HUES64 (cell line): ENCODE results near the gene CUEDC1.
"Not testable (repeated sequence)": the region's sequence is repeated elsewhere in the genome, so short reads cannot be mapped to it uniquely, and the experiment has no call there.

Experiments
- H3K27ac ChIP-seq: 2 replicates; pipeline ENCODE4 v1.7.0; 2013; ENCODE audit warnings: low read depth, low read length, inconsistent platforms
- H3K27me3 ChIP-seq: 2 replicates; pipeline ENCODE4 v1.6.1; 2013; ENCODE audit warnings: mild to moderate bottlenecking, low read length; ENCODE audit not compliant: insufficient read depth
- H3K36me3 ChIP-seq: 2 replicates; pipeline ENCODE4 v1.6.1; 2013; ENCODE audit warnings: mild to moderate bottlenecking, low read length; ENCODE audit not compliant: insufficient read depth
- H3K4me1 ChIP-seq: 2 replicates; pipeline ENCODE4 v1.6.1; 2013; ENCODE audit warnings: mild to moderate bottlenecking, low read length, moderate library complexity; ENCODE audit not compliant: insufficient read depth
- H3K4me3 ChIP-seq: 2 replicates; pipeline ENCODE4 v1.5.1; 2013; ENCODE audit warnings: mild to moderate bottlenecking, low read length, moderate library complexity
- H3K9ac ChIP-seq: 2 replicates; pipeline ENCODE4 v1.6.1; 2013; ENCODE audit warnings: mild to moderate bottlenecking, low read depth, low read length
- H3K9me3 ChIP-seq: 2 replicates; pipeline ENCODE4 v1.6.1; 2013; ENCODE audit warnings: low read depth, low read length; ENCODE audit not compliant: insufficient read depth
- WGBS: fragments of 150-250, 120-280 bp; methylation state at CpG from one replicate; pipeline ENCODE4 v1.1.7; 2013; ENCODE audit warnings: missing lambda C conversion rate; 5-methylcytosine and 5-hydroxymethylcytosine counted together

CUEDC1 gene

GRCh38 chr17:57968456-57968855 lies 13.2 kb upstream of the CUEDC1 start:
- peaks cover 13% of the 10 kb centered on the region for H3K36me3 ChIP-seq
- H3K9me3 ChIP-seq, result no peaks in the 10 kb centered on the region
- H3K9ac ChIP-seq, result no peak overlapping the region; the same call in 1 of the 2 replicates
- no peak overlapping the region for H3K27ac ChIP-seq
- 72% methylated on average over 1 of the region's 1 CpG for WGBS
- 0 out of 2 replicates have a peak, but pooled peaks cover 4% of the 10 kb centered on the region for H3K4me1 ChIP-seq
- H3K4me3 ChIP-seq, result no peak overlapping the region
- no peaks in the 10 kb centered on the region for H3K27me3 ChIP-seq

DNA sequence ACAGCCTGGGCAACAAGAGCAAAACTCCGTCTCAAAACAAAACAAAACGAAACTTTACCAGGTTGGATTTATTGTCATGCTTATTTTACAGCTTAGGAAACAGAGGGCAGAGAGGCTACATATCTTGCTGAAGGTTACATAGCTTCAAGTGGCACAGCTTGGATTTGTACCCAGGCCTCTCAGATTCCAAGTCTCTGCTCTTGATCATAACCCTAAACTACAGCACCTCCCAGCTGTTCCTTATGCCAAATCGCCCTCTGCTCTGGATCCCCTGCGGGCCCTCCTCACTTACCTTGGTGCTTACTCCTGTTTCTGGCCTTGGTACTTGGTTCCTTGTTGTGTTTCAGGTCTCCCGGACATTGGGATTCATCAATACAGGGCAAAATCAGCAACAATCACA lies 11.7 kb upstream of the CUEDC1 start:
- 85% methylated on average over 5 of the region's 5 CpGs for WGBS
- no peak overlapping the region for H3K9ac ChIP-seq

GRCh38 chr17:57966246-57966645 lies 11.0 kb upstream of the CUEDC1 start:
- Histone ChIP-seq H3K4me1 (0 out of 2 replicates have a peak, but pooled peaks cover 4% of the 10 kb centered on the region), H3K27me3 (no peaks in the 10 kb centered on the region), H3K36me3 (no peaks in the 10 kb centered on the region), H3K9ac (no peak overlapping the region), H3K4me3 (no peak overlapping the region), H3K9me3 (no peaks in the 10 kb centered on the region), H3K27ac (no peak overlapping the region)
- 95% methylated on average over 5 of the region's 5 CpGs for WGBS

More for the DNA sequence above, 11.7 kb upstream of the CUEDC1 start:
- H3K9me3 ChIP-seq, result no peaks in the 10 kb centered on the region
- no peak overlapping the region for H3K27ac ChIP-seq
- H3K36me3 ChIP-seq, result no peaks in the 10 kb centered on the region
- no peaks in the 10 kb centered on the region for H3K27me3 ChIP-seq
- H3K4me1 ChIP-seq, result 0 out of 2 replicates have a peak, but pooled peaks cover 4% of the 10 kb centered on the region
- no peak overlapping the region for H3K4me3 ChIP-seq

- no peaks in the 10 kb centered on the region for H3K27me3 ChIP-seq
- no peak overlapping the region for H3K9ac ChIP-seq
- H3K36me3 ChIP-seq, result no peaks in the 10 kb centered on the region
- H3K9me3 ChIP-seq, result no peaks in the 10 kb centered on the region
- H3K4me1 ChIP-seq, result 0 out of 2 replicates have a peak, but pooled peaks cover 4% of the 10 kb centered on the region
- H3K27ac ChIP-seq, result no peak overlapping the region
- H3K4me3 ChIP-seq, result no peak overlapping the region
- WGBS, result 92% methylated on average over 24 of the region's 26 CpGs
Measured at GRCh38 chr17:57965521-57966160, 10.4 kb upstream of the CUEDC1 start.

- H3K27ac ChIP-seq, result no peak overlapping the region
- H3K9ac ChIP-seq, result no peak overlapping the region
- 95% methylated on average over 6 of the region's 6 CpGs for WGBS
- no peaks in the 10 kb centered on the region for H3K27me3 ChIP-seq
- no peaks in the 10 kb centered on the region for H3K9me3 ChIP-seq
- H3K4me1 ChIP-seq, result 0 out of 2 replicates have a peak, but pooled peaks cover under 1% of the 10 kb centered on the region
- no peak overlapping the region for H3K4me3 ChIP-seq
- H3K36me3 ChIP-seq, result no peaks in the 10 kb centered on the region
Measured at GRCh38 chr17:57963149-57963511, 7.9 kb upstream of the CUEDC1 start.

DNA sequence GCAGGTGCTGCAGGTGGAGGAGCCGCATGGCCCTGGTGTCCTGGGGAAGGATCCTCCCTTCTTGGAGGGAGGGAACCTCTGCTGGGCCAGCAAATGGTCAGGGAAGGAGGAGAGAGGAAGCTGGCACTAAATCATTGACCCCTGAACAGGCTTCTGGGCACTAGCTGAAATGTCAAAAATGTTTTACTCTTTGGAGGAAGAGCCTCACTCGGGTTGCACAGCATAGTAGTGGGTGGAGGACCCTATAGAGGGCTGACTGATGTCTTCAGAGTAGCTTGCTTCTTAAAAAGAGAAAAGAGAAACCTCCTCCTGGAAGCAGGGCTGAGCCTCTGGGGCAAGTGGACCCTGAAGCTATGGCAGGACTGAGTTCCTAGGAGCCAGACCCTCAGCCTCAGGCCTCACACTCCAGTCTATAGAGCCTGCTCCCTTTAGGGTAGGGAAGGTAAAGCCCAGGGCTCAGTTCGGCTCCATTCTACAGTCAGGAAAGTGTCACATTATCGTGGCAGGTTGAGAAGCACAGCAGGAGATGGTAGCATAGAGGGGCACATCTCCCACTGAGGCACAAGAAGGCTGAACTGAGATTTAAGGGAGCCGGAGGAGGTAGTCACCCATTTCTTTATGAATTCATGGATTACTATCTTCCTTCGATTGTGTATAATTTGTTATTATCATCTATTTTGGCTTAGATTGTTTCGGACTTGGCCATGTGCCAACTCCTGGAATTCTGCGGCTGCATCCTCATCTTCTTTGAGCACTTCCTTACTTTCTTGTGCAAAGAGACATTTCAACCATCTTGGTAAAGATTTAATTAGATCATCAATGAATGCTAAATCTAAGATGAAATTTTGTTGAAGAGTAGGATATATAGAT lies 7.3 kb upstream of the CUEDC1 start:
- H3K27me3 ChIP-seq, result peaks cover 1% of the 10 kb centered on the region; the same call in 1 of the 2 replicates
- no peaks in the 10 kb centered on the region for H3K36me3 ChIP-seq
- no peaks in the 10 kb centered on the region for H3K9me3 ChIP-seq
- WGBS, result 87% methylated on average over 8 of the region's 8 CpGs
- no peak overlapping the region for H3K9ac ChIP-seq
- H3K27ac ChIP-seq, result no peak overlapping the region
- H3K4me3 ChIP-seq, result no peak overlapping the region
- H3K4me1 ChIP-seq, result 0 out of 2 replicates have a peak, but pooled peaks cover under 1% of the 10 kb centered on the region

DNA sequence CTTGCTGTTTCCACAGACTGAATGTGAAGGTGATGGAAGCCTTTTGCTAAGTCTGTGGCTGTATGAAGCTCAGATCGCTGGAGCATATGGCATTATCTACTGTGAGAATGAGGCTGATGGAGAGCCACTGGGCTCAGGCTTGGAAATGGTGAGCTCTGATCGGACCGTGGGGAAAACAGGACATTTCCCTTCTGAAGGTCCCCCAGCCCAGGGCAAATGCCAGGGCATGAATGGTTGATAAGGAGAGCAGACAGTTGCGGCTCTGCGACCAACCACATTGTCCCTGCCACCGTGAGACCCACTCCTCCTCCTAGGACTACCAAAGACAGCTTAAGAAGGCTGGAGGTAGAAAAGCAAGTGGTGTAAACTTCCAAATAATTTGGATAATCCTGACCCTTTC lies 4.7 kb upstream of the CUEDC1 start:
- peaks cover 17% of the 10 kb centered on the region for H3K4me1 ChIP-seq
- no peaks in the 10 kb centered on the region for H3K36me3 ChIP-seq
- no peak overlapping the region for H3K4me3 ChIP-seq
- peaks cover 23% of the 10 kb centered on the region for H3K27me3 ChIP-seq
- H3K9ac ChIP-seq, result no peak overlapping the region
- no peak overlapping the region for H3K27ac ChIP-seq
- no peaks in the 10 kb centered on the region for H3K9me3 ChIP-seq
- WGBS, result 88% methylated on average over 6 of the region's 6 CpGs

GRCh38 chr17:57958391-57958790 lies 3.2 kb upstream of the CUEDC1 start:
- Histone ChIP-seq H3K4me1 (peaks cover 25% of the 10 kb centered on the region), H3K27me3 (peaks cover 32% of the 10 kb centered on the region)
- 95% methylated on average over 15 of the region's 15 CpGs for WGBS
- H3K9me3 ChIP-seq, H3K36me3 ChIP-seq, H3K4me3 ChIP-seq, H3K27ac ChIP-seq, H3K9ac ChIP-seq: not testable (repeated sequence)

DNA sequence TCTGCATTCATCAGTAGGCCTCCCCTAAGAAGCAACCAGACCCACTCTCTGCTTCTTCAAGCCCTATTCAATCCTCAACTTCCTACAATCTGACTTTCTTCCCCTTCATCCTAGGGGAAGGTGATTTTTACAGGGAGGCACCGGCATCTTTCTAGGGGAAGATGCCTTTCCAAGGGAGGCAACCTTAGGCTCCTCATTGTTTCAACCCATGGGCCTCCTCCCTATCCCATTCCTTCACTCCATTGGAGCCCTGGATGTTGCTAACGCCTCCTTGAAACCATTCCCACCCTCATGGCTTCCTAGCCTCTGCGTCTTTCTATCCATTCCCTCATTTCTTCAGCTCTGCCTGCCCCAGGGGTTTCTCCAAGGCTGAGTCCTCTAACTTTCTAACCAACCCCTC lies 2.7 kb upstream of the CUEDC1 start:
- H3K4me3 ChIP-seq, result no peak overlapping the region
- peaks cover 26% of the 10 kb centered on the region for H3K4me1 ChIP-seq
- WGBS, result 81% methylated on average over 3 of the region's 3 CpGs
- no peaks in the 10 kb centered on the region for H3K36me3 ChIP-seq
- H3K9me3 ChIP-seq, result no peaks in the 10 kb centered on the region
- peaks cover 37% of the 10 kb centered on the region for H3K27me3 ChIP-seq
- no peak overlapping the region for H3K9ac ChIP-seq
- H3K27ac ChIP-seq, result no peak overlapping the region

DNA sequence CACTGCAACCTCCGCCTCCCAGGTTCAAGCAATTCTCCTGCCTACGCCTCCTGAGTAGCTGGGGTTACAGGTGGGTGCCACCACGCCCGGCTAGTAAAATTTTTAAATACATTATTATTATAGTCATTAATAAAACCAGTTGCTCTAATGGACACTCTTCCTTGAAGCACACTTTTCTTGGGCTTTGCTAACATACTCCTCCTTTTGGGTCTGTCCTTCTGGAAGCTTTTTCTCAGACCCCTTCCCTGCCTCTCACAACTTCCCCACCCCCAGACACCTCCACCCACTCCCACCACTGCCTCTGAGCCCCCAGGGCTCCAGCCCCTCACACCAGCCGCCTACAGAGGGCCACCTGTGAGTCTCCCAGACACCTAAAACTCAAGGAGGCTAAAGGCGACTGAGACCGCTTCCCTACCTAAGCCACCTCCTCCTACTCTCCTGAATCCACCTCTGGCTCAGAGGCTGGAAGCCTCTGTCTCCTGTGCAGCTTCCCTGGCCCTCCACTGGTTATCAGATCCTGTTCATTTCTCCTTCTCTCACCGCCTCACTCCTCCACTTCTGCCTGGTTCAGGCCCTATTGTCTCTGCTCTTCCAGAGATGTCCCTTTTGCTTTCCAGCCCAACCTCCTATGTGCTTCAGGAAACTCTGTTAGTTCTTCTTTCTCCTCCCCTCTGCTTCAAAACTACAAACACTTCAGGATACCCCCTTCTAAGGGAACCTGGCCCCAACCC lies 2.1 kb upstream of the CUEDC1 start:
- Histone ChIP-seq H3K27me3 (peaks cover 37% of the 10 kb centered on the region), H3K4me1 (peaks cover 32% of the 10 kb centered on the region), H3K27ac (no peak overlapping the region)

More for the DNA sequence above, 2.1 kb upstream of the CUEDC1 start:
- Histone ChIP-seq H3K36me3 (no peaks in the 10 kb centered on the region), H3K9me3 (no peaks in the 10 kb centered on the region), H3K9ac (no peak overlapping the region), H3K4me3 (no peak overlapping the region)
- WGBS, result 75% methylated on average over 6 of the region's 8 CpGs
